Parathyroid adenoma (tissue), 2 donors: ENCODE data around the gene GRM4.

Source experiments
- H2AFZ ChIP-seq: fragments of 300-600 bp; sonication (generic); one replicate; pipeline ENCODE4 v1.7.0; 2017; ENCODE audit warnings: antibody characterized with exemption, mild to moderate bottlenecking
- H3K27ac ChIP-seq: fragments of 300-600 bp; sonication (generic); one replicate; pipeline ENCODE4 v1.7.0; 2017
- H3K27me3 ChIP-seq: fragments of 300-600 bp; sonication (generic); one replicate; pipeline ENCODE4 v1.7.0; 2017; ENCODE audit warnings: low read length; ENCODE audit not compliant: control insufficient read depth, insufficient read depth
- H3K36me3 ChIP-seq: fragments of 300-600 bp; sonication (generic); one replicate; pipeline ENCODE4 v1.7.0; 2017; ENCODE audit warnings: low read length; ENCODE audit not compliant: control insufficient read depth, insufficient read depth
- H3K4me1 ChIP-seq: fragments of 300-600 bp; sonication (generic); one replicate; pipeline ENCODE4 v1.7.0; 2017; ENCODE audit warnings: control low read depth
- H3K4me2 ChIP-seq: fragments of 300-600 bp; sonication (generic); one replicate; pipeline ENCODE4 v1.7.0; 2017; ENCODE audit warnings: low read length
- H3K4me3 ChIP-seq: fragments of 300-600 bp; sonication (generic); one replicate; pipeline ENCODE4 v1.7.0; 2017; ENCODE audit warnings: low read depth, low read length
- H3K79me2 ChIP-seq: fragments of 300-600 bp; sonication (generic); one replicate; pipeline ENCODE4 v1.7.0; 2017; ENCODE audit warnings: control low read depth
- H3K9ac ChIP-seq: fragments of 300-600 bp; sonication (generic); one replicate; pipeline ENCODE4 v1.7.0; 2017; ENCODE audit warnings: mild to moderate bottlenecking
- H3K9me3 ChIP-seq: fragments of 300-600 bp; sonication (generic); one replicate; pipeline ENCODE4 v1.7.0; 2017; ENCODE audit warnings: low read length; ENCODE audit not compliant: control insufficient read depth
- TF ChIP-seq, protein P1 (sequence below): fragments of 300-600 bp; sonication (generic); IDR thresholded peaks from one replicate; pipeline ENCODE4 v1.7.0; 2017; ENCODE audit warnings: antibody characterized with exemption, mild to moderate bottlenecking
- donor health status: primary hyperparathyroidism.

GRM4 gene

DNA sequence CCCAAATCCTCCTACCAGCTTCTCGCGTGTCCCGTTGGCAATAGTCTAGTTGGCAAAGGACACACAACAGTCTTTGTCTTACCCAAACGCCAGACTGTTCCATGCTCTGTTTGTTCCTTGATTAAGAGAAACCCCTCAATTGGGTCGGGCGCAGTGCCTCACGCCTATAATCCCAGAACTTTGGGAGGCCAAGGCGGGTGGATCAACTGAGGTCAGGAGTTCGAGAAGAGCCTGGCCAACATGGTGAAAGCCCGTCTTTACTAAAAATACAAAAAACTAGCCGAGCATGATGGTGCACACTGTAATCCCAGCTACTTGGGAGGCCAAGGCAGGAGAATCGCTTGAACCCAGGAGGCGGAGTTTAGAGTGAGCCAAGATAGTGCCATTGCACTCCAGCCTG is 153.7 kb downstream of the GRM4 start:
- TF ChIP-seq, protein P1, sequence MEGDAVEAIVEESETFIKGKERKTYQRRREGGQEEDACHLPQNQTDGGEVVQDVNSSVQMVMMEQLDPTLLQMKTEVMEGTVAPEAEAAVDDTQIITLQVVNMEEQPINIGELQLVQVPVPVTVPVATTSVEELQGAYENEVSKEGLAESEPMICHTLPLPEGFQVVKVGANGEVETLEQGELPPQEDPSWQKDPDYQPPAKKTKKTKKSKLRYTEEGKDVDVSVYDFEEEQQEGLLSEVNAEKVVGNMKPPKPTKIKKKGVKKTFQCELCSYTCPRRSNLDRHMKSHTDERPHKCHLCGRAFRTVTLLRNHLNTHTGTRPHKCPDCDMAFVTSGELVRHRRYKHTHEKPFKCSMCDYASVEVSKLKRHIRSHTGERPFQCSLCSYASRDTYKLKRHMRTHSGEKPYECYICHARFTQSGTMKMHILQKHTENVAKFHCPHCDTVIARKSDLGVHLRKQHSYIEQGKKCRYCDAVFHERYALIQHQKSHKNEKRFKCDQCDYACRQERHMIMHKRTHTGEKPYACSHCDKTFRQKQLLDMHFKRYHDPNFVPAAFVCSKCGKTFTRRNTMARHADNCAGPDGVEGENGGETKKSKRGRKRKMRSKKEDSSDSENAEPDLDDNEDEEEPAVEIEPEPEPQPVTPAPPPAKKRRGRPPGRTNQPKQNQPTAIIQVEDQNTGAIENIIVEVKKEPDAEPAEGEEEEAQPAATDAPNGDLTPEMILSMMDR: no peak
- Histone ChIP-seq H3K36me3 (no peaks in the 10 kb centered on the region), H3K9me3 (no peaks in the 10 kb centered on the region), H3K4me3 (no peak overlapping the region), H3K79me2 (no peaks in the 10 kb centered on the region), H3K4me2 (no peak overlapping the region), H3K4me1 (no peaks in the 10 kb centered on the region), H3K9ac (no peak overlapping the region), H3K27ac (no peak overlapping the region), H3K27me3 (no peaks in the 10 kb centered on the region), H2AFZ (no peak overlapping the region)

DNA sequence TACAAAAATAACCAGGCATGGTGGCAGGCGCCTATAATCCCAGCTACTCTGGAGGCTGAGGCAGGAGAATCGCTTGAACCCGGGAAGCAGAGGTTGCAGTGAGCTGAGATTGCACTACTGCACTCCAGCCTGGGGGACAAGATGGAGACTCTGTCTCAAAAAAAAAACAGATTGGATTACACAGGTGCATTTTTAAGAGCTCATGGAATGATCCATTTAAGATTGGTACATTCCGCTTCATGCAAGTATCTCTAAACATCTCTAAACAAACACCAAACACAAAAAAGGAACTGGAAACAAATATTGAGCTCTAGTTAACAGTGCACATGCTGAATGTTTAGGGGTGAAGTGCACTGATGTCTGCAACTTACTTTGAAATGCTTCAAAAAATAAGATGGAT is 154.3 kb downstream of the GRM4 start:
- H3K9ac ChIP-seq: no peak overlapping the region
- H3K36me3 ChIP-seq: no peaks in the 10 kb centered on the region
- H3K4me2 ChIP-seq: no peak overlapping the region
- H3K27ac ChIP-seq: no peak overlapping the region
- no peaks in the 10 kb centered on the region for H3K27me3 ChIP-seq
- H2AFZ ChIP-seq: no peak overlapping the region
- H3K4me3 ChIP-seq: no peak overlapping the region
- no peaks in the 10 kb centered on the region for H3K9me3 ChIP-seq
- TF ChIP-seq, protein P1: no peak
- H3K79me2 ChIP-seq: no peaks in the 10 kb centered on the region
- no peaks in the 10 kb centered on the region for H3K4me1 ChIP-seq

DNA sequence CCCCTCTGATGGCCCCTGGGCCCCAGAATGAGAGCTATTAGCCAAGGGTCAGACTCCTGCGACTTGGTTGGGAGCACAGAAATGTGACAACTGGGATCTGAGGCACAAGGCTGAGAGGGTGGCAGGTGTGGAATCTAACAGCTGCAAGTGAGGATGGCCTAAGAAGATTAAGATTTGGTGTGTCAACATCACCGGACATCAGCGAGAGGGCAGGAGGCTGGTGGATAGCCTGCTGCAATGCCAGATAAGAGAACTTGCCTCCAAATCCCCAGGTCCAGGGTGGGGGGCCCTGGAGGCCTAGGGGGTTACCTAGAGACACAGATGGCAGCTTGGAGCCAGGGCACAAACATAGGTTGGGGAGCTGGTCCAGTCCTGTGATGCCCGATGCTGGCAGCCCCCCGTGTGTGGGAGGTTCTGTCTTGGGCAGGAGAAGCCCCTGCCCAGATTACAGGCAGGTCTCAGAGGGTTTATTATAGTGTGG is 155.8 kb downstream of the GRM4 start:
- no peak overlapping the region for H3K27ac ChIP-seq
- H3K79me2 ChIP-seq: no peaks in the 10 kb centered on the region
- H2AFZ ChIP-seq: no peak overlapping the region
- no peak overlapping the region for H3K4me3 ChIP-seq
- no peaks in the 10 kb centered on the region for H3K27me3 ChIP-seq
- H3K36me3 ChIP-seq: no peaks in the 10 kb centered on the region
- no peak overlapping the region for H3K4me2 ChIP-seq
- H3K9ac ChIP-seq: no peak overlapping the region
- H3K9me3 ChIP-seq: no peaks in the 10 kb centered on the region
- no peaks in the 10 kb centered on the region for H3K4me1 ChIP-seq
- TF ChIP-seq, protein P1: no peak

DNA sequence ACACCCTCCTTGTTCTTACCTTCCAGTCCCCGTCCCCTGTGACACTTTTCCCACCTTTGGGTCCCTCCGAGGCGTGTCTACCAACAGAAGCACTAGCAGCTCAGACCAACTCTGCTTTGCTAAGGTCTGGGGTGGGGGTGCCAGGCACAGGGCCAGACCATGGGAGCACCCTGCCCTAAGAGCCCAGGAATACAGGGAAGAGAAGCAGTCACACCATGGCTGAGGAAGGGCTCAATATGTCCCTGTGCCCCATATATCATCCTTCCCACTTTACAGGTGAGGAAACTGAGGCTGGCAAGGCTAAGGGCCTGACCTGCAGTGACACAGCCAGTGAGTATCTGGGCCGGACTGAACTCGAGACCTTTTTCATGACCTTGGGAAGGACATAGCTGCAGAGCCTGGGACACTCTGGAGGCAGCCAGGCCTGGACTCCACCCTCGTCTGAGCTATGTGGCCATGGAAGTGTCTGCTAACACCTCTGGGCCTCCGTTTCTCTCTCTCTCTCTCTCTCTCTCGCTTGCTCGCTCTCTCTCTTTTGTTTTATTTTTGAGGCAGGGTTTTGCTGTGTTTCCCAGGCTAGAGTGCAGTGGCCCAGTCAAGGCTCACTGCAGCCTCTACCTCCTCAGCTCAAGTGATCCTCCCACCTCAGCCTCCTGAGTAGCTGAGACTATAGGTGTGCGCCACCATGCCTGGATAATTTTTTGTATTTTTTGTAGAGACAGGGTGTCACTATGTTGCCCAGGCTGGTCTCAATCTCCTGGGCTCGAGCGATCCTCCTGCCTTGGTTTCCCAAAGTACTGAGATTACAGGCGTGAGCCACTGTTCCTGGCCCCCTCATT is 156.7 kb downstream of the GRM4 start:
- Histone ChIP-seq H3K4me3 (no peak overlapping the region), H3K4me1 (no peaks in the 10 kb centered on the region), H3K9me3 (no peaks in the 10 kb centered on the region), H2AFZ (no peak overlapping the region), H3K27me3 (no peaks in the 10 kb centered on the region), H3K79me2 (no peaks in the 10 kb centered on the region), H3K9ac (no peak overlapping the region), H3K36me3 (no peaks in the 10 kb centered on the region), H3K4me2 (no peak overlapping the region), H3K27ac (no peak overlapping the region)
- TF ChIP-seq, protein P1: no peak
